Lower lobe of right lung (tissue), 2 donors: ENCODE data around the gene MGARP. TPM values are rescaled to one million over a fixed set of nuclear protein-coding genes. Genes with fewer than 3 reads are reported as not detected.

Experiments used
- ATAC-seq, 2 donors: fragments of 200-7000 bp; cut with Tn5 transposase; one replicate each; pipeline ENCODE4 v1.9.1; 2020 to 2022; ENCODE audit warnings: mild to moderate bottlenecking in 2 of 2, moderate library complexity in 2 of 2
- DNase-seq: peaks from one replicate; pipeline ENCODE4 v3.0.0-alpha.2; 2020
- H3K27ac ChIP-seq: fragments of 200-600 bp; one replicate; pipeline ENCODE4 v1.8.0; 2022
- H3K27me3 ChIP-seq: fragments of 200-600 bp; one replicate; pipeline ENCODE4 v1.8.0; 2022; ENCODE audit warnings: low read depth
- H3K36me3 ChIP-seq: fragments of 200-600 bp; one replicate; pipeline ENCODE4 v1.8.0; 2022; ENCODE audit warnings: mild to moderate bottlenecking
- H3K4me1 ChIP-seq: fragments of 200-600 bp; one replicate; pipeline ENCODE4 v1.8.0; 2022
- H3K4me3 ChIP-seq: fragments of 200-600 bp; one replicate; pipeline ENCODE4 v1.8.0; 2022; ENCODE audit warnings: mild to moderate bottlenecking
- H3K9me3 ChIP-seq: fragments of 200-600 bp; one replicate; pipeline ENCODE4 v1.8.0; 2022
- CTCF ChIP-seq: fragments of 200-600 bp; IDR thresholded peaks from one replicate; pipeline ENCODE4 v1.8.0; 2022; ENCODE audit warnings: antibody characterized with exemption, mild to moderate bottlenecking
- intact Hi-C: fragments of 100-400 bp; cut with DNase I; formaldehyde crosslinking; loops from one replicate; pipeline ENCODE4 v1.11.0; 2022
- total RNA-seq: library from RNA; stranded (reverse); fragmentation: NEBNext Ultra II Directional; extraction: Animal tissue kit (Norgen Biotek cat#: 25700); gene quantifications from one replicate; pipeline ENCODE4 v1.2.1, GENCODE V29; 2021
- donor health status: DM: no; HTN: yes; CAD: no; lungs with severe emphysema.

The MGARP gene
- total RNA-seq, 1 donor from 2014 or later = not detected

- TF ChIP-seq CTCF = no peak
- Histone ChIP-seq H3K36me3 (no peaks in the 10 kb centered on the region), H3K4me3 (no peak overlapping the region), H3K27ac (no peak overlapping the region), H3K9me3 (no peaks in the 10 kb centered on the region), H3K4me1 (peaks cover 43% of the 10 kb centered on the region), H3K27me3 (no peaks in the 10 kb centered on the region)
- DNase-seq (no peak), ATAC-seq (no peak)
- intact Hi-C loops = no loop called here
Measured at GRCh38 chr4:139311909-139312308, 31.9 kb upstream of the MGARP start.

- H3K4me1 ChIP-seq = peaks cover 35% of the 10 kb centered on the region
- ATAC-seq = no peak
- TF ChIP-seq CTCF = no peak
- no peaks in the 10 kb centered on the region for H3K27me3 ChIP-seq
- no peak for DNase-seq
- H3K9me3 ChIP-seq = no peaks in the 10 kb centered on the region
- intact Hi-C loops = no loop called here
- no peaks in the 10 kb centered on the region for H3K36me3 ChIP-seq
- no peak overlapping the region for H3K27ac ChIP-seq
- H3K4me3 ChIP-seq = no peak overlapping the region
Measured at GRCh38 chr4:139304920-139305319, 24.9 kb upstream of the MGARP start.

GRCh38 chr4:139301821-139302611, 22.0 kb upstream of the MGARP start, which contains the start of gene NDUFC1:
TSS of gene NDUFC1 (minus strand) at chr4:139302477. CDS start at chr4:139295798, 6,679 bp downstream.
- intact Hi-C loops = no loop called here
- ATAC-seq = peak; percentile 63 to 70
- peak; percentile 67 for DNase-seq

GRCh38 chr4:139301113-139301820, 21.2 kb upstream of the MGARP start, which contains the start of gene NAA15:
TSS of gene NAA15 (plus strand) at chr4:139301505. CDS start at chr4:139301778, 273 bp downstream.
- Histone ChIP-seq H3K4me1 (peaks cover 33% of the 10 kb centered on the region), H3K27me3 (no peaks in the 10 kb centered on the region), H3K9me3 (no peaks in the 10 kb centered on the region), H3K36me3 (no peaks in the 10 kb centered on the region), H3K4me3 (peak within 1 kb of the TSS; percentile 99), H3K27ac (peak within 1 kb of the TSS; percentile 93)
- no peak for TF ChIP-seq CTCF
- ATAC-seq (peak; percentile 97 to 98), DNase-seq (peak; percentile 98)
- intact Hi-C loops = no loop called here

More at GRCh38 chr4:139301821-139302611, 22.0 kb upstream of the MGARP start, which contains the start of gene NDUFC1:
- peaks cover 33% of the 10 kb centered on the region for H3K4me1 ChIP-seq
- no peaks in the 10 kb centered on the region for H3K27me3 ChIP-seq
- peak within 1 kb of the TSS; percentile 93 for H3K27ac ChIP-seq
- peak within 1 kb of the TSS; percentile 99 for H3K4me3 ChIP-seq
- TF ChIP-seq CTCF = peak; percentile 19
- H3K9me3 ChIP-seq = no peaks in the 10 kb centered on the region
- no peaks in the 10 kb centered on the region for H3K36me3 ChIP-seq

GRCh38 chr4:139300431-139301112, 20.5 kb upstream of the MGARP start:
- Histone ChIP-seq H3K4me1 (peaks cover 37% of the 10 kb centered on the region), H3K27ac (peak overlapping the region; percentile 93), H3K36me3 (no peaks in the 10 kb centered on the region), H3K4me3 (peak overlapping the region; percentile 99), H3K27me3 (no peaks in the 10 kb centered on the region), H3K9me3 (no peaks in the 10 kb centered on the region)
- no peak for DNase-seq
- intact Hi-C loops = no loop called here
- no peak for TF ChIP-seq CTCF
- ATAC-seq = peak; percentile 18 to 55
